Neural progenitor cell (in vitro differentiated cells): ENCODE measurements around the gene EBF4.

Experiments
- EZH2 ChIP-seq: fragments of 200-600 bp; sonication (generic); IDR thresholded peaks from 2 replicates; pipeline ENCODE4 v1.6.1; 2017; ENCODE audit warnings: antibody characterized with exemption, mild to moderate bottlenecking, moderate library complexity
- TF ChIP-seq, protein P1 (sequence below): fragments of 200-600 bp; sonication (generic); IDR thresholded peaks from 2 replicates; pipeline ENCODE4 v1.5.1; 2017; ENCODE audit warnings: antibody characterized with exemption, mild to moderate bottlenecking

DNA sequence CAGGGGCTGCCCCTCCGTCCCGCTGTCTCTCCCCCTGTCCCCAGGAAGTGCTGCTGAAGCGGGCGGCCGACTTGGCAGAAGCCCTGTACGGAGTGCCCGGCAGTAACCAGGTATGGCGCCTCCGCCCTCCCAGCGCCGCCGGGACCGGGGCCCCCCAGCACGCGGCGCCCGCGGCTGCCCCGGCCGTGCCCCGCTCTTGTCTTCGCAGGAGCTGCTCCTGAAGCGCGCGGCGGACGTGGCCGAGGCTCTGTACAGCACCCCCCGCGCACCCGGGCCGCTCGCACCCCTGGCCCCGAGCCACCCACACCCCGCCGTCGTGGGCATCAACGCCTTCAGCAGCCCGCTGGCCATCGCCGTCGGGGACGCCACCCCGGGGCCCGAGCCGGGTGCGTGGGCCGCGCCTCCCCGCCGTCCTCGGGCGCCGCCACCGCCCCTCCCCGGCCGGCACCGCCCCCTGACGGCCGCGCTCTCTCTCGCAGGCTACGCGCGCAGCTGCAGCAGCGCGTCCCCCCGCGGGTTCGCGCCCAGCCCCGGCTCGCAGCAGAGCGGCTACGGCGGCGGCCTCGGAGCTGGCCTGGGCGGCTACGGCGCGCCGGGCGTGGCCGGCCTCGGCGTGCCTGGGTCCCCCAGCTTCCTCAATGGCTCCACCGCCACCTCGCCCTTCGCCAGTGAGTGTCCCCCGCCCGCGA, 59.4 kb downstream of the EBF4 start:
- TF ChIP-seq, protein P1, sequence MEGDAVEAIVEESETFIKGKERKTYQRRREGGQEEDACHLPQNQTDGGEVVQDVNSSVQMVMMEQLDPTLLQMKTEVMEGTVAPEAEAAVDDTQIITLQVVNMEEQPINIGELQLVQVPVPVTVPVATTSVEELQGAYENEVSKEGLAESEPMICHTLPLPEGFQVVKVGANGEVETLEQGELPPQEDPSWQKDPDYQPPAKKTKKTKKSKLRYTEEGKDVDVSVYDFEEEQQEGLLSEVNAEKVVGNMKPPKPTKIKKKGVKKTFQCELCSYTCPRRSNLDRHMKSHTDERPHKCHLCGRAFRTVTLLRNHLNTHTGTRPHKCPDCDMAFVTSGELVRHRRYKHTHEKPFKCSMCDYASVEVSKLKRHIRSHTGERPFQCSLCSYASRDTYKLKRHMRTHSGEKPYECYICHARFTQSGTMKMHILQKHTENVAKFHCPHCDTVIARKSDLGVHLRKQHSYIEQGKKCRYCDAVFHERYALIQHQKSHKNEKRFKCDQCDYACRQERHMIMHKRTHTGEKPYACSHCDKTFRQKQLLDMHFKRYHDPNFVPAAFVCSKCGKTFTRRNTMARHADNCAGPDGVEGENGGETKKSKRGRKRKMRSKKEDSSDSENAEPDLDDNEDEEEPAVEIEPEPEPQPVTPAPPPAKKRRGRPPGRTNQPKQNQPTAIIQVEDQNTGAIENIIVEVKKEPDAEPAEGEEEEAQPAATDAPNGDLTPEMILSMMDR: no peak
- TF ChIP-seq EZH2: peak; percentile 43
